Esophagus squamous epithelium (tissue), 5 donors: ENCODE measurements around the gene ZNF385D. TPM values are rescaled to one million over a fixed set of nuclear protein-coding genes. Genes with fewer than 3 reads are reported as not detected.

Experiments used
- DNase-seq: peaks from one replicate; lab custom pipeline; 2025; lab: John Stamatoyannopoulos, UW
- H3K27ac ChIP-seq, 4 donors: fragments of 200-600 bp; sonication (generic); one replicate each; pipeline ENCODE4 v1.5.1; 2016 to 2019; ENCODE audit warnings: mild to moderate bottlenecking in 1 of 4
- H3K27me3 ChIP-seq, 4 donors: fragments of 200-600 bp; sonication (generic); 1 replicate in 3 of 4; 2 replicates in 1 of 4; pipeline versions ENCODE4 v1.5.1 to v1.6.0; 2017 to 2021; ENCODE audit warnings: antibody characterized with exemption in 1 of 4
- H3K36me3 ChIP-seq, 3 donors: fragments of 200-600 bp; sonication (generic); one replicate each; pipeline ENCODE4 v1.5.1; 2016 to 2019
- H3K4me1 ChIP-seq, 3 donors: fragments of 200-600 bp; sonication (generic); one replicate each; pipeline ENCODE4 v1.5.1; 2017 to 2019
- H3K4me3 ChIP-seq, 4 donors: fragments of 200-600 bp; sonication (generic); 1 replicate in 3 of 4; 2 replicates in 1 of 4; pipeline ENCODE4 v1.5.1; 2016 to 2019; ENCODE audit warnings: mild to moderate bottlenecking in 2 of 4, moderate library complexity in 1 of 4
- H3K9me3 ChIP-seq, 3 donors: fragments of 200-600 bp; sonication (generic); one replicate each; pipeline ENCODE4 v1.5.1; 2016 to 2019
- POLR2A ChIP-seq, 4 donors: fragments of 450-650 bp; IDR thresholded peaks; one replicate each; pipeline ENCODE4 v1.6.1; 2017; ENCODE audit warnings: antibody characterized with exemption in 4 of 4, mild to moderate bottlenecking in 4 of 4, moderate library complexity in 3 of 4
- WGBS, 2 donors: methylation state at CpG; one replicate each; pipeline ENCODE4 v1.1.5; 2018; 5-methylcytosine and 5-hydroxymethylcytosine counted together
- intact Hi-C: fragments of 100-400 bp; cut with DNase I; formaldehyde crosslinking; loops from one replicate; pipeline ENCODE4 v1.15.0; 2022
- total RNA-seq, 4 donors: library from RNA; depleted of rRNA; stranded (reverse); fragments of >200 nt; gene quantifications; one replicate each; pipeline ENCODE4 v1.1.0, GENCODE V29; 2016
- TF ChIP-seq, protein P1 (sequence below), 6 experiments: fragments of 450-650 bp in 4 of 6; fragments of 200-600 bp in 2 of 6; sonication (generic) in 2 of 6; IDR thresholded peaks; one replicate each; pipeline ENCODE4 v1.5.1; 2016 to 2019; ENCODE audit warnings: antibody characterized with exemption in 6 of 6, mild to moderate bottlenecking in 4 of 6, moderate library complexity in 4 of 6
- donor health status: DM: yes; HTN: yes; CAD: no.

Gene ZNF385D
- total RNA-seq, 4 donors from 2014 or later, result 0.04 to 3.4 (median 0.50) TPM

GRCh38 chr3:21534462-21534861, 216.5 kb downstream of the ZNF385D start:
- intact Hi-C loops, result no loop called here
- Histone ChIP-seq H3K36me3 (no peaks in the 10 kb centered on the region), H3K4me3 (no peak overlapping the region), H3K9me3 (no peaks in the 10 kb centered on the region), H3K4me1 (no peaks in the 10 kb centered on the region), H3K27ac (no peak overlapping the region), H3K27me3 (no peaks in the 10 kb centered on the region)
- DNase-seq, result no peak
- WGBS, 2 donors, result 57 to 60% methylated on average over 3 of the region's 3 CpGs
- TF ChIP-seq, protein P1, sequence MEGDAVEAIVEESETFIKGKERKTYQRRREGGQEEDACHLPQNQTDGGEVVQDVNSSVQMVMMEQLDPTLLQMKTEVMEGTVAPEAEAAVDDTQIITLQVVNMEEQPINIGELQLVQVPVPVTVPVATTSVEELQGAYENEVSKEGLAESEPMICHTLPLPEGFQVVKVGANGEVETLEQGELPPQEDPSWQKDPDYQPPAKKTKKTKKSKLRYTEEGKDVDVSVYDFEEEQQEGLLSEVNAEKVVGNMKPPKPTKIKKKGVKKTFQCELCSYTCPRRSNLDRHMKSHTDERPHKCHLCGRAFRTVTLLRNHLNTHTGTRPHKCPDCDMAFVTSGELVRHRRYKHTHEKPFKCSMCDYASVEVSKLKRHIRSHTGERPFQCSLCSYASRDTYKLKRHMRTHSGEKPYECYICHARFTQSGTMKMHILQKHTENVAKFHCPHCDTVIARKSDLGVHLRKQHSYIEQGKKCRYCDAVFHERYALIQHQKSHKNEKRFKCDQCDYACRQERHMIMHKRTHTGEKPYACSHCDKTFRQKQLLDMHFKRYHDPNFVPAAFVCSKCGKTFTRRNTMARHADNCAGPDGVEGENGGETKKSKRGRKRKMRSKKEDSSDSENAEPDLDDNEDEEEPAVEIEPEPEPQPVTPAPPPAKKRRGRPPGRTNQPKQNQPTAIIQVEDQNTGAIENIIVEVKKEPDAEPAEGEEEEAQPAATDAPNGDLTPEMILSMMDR (IDR thresholded peaks at IDR 0.05), result no peak
- no peak for TF ChIP-seq POLR2A (IDR thresholded peaks at IDR 0.05)

DNA sequence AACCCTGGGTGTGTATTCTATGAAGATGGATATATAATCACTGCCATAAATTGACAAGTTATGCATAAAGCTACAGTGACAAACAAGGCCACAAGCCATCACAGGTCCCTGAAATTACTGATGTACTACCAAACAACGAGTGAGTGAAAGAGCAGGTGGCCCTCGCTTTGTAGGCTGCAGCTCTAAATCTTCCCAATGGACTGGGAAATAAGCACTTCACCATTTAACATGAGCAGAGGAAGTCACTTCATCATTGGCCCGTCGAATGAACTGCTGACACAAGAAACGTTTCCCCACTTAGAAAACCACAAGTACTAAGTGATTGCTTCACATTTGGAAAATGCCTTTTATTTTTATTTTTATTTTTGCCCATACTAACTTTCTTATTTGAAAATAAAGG, 218.0 kb downstream of the ZNF385D start:
- H3K27ac ChIP-seq, result no peak overlapping the region
- TF ChIP-seq, protein P1 (IDR thresholded peaks at IDR 0.05), result no peak
- TF ChIP-seq POLR2A (IDR thresholded peaks at IDR 0.05), result no peak
- no peaks in the 10 kb centered on the region for H3K9me3 ChIP-seq
- H3K36me3 ChIP-seq, result no peaks in the 10 kb centered on the region
- no peak overlapping the region for H3K4me3 ChIP-seq
- intact Hi-C loops, result no loop called here
- 35 to 68% methylated on average over 5 of the region's 5 CpGs for WGBS, 2 donors
- H3K27me3 ChIP-seq, result no peaks in the 10 kb centered on the region
- DNase-seq, result no peak
- H3K4me1 ChIP-seq, result no peaks in the 10 kb centered on the region

- no peaks in the 10 kb centered on the region for H3K4me1 ChIP-seq
- H3K36me3 ChIP-seq, result no peaks in the 10 kb centered on the region
- H3K4me3 ChIP-seq, result no peak overlapping the region
- no peak overlapping the region for H3K27ac ChIP-seq
- intact Hi-C loops, result no loop called here
- no peaks in the 10 kb centered on the region for H3K27me3 ChIP-seq
- no peaks in the 10 kb centered on the region for H3K9me3 ChIP-seq
- no peak for DNase-seq
- WGBS, 2 donors, result 70 to 74% methylated on average over 3 of the region's 3 CpGs
- TF ChIP-seq, protein P1 (IDR thresholded peaks at IDR 0.05), result no peak
- TF ChIP-seq POLR2A (IDR thresholded peaks at IDR 0.05), result no peak
These were observed 219.1 kb downstream of the ZNF385D start for GRCh38 chr3:21531909-21532308.

- intact Hi-C loops, result no loop called here
- no peaks in the 10 kb centered on the region for H3K4me1 ChIP-seq
- H3K36me3 ChIP-seq, result no peaks in the 10 kb centered on the region
- no peaks in the 10 kb centered on the region for H3K9me3 ChIP-seq
- WGBS, 2 donors, result 51 to 75% methylated on average over 2 of the region's 2 CpGs
- H3K27me3 ChIP-seq, result no peaks in the 10 kb centered on the region
- no peak overlapping the region for H3K27ac ChIP-seq
- no peak for TF ChIP-seq POLR2A (IDR thresholded peaks at IDR 0.05)
- TF ChIP-seq, protein P1 (IDR thresholded peaks at IDR 0.05), result no peak
- DNase-seq, result no peak
- no peak overlapping the region for H3K4me3 ChIP-seq
These were observed 222.6 kb downstream of the ZNF385D start for GRCh38 chr3:21528291-21528995.

DNA sequence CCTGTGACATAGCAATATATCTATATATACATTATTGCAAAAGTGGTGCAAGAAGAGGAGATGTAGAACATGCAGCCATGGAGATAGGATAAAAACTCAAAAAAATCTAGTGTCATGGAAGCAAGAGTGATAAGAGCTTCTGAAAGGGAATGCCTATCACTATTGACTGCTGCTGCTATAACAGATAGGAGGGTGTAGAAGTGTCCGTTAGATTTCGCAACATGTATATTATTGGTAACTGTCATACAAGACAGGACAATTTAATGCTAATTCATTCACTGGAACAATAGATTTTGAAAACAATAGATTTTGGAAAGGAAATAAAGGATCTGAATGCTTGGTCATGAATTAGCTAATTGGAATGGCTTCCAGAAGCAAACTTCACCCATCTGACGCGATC, 224.5 kb downstream of the ZNF385D start:
- no peak overlapping the region for H3K4me3 ChIP-seq
- H3K27ac ChIP-seq, result no peak overlapping the region
- WGBS, 2 donors, result 82 to 89% methylated on average over 4 of the region's 4 CpGs
- intact Hi-C loops, result no loop called here
- H3K4me1 ChIP-seq, result no peaks in the 10 kb centered on the region
- TF ChIP-seq, protein P1 (IDR thresholded peaks at IDR 0.05), result no peak
- TF ChIP-seq POLR2A (IDR thresholded peaks at IDR 0.05), result no peak
- H3K27me3 ChIP-seq, result no peaks in the 10 kb centered on the region
- no peak for DNase-seq
- no peaks in the 10 kb centered on the region for H3K36me3 ChIP-seq
- H3K9me3 ChIP-seq, result no peaks in the 10 kb centered on the region
